ENCODE results near the gene HMHB1.

- TF ChIP-seq, protein P1, sequence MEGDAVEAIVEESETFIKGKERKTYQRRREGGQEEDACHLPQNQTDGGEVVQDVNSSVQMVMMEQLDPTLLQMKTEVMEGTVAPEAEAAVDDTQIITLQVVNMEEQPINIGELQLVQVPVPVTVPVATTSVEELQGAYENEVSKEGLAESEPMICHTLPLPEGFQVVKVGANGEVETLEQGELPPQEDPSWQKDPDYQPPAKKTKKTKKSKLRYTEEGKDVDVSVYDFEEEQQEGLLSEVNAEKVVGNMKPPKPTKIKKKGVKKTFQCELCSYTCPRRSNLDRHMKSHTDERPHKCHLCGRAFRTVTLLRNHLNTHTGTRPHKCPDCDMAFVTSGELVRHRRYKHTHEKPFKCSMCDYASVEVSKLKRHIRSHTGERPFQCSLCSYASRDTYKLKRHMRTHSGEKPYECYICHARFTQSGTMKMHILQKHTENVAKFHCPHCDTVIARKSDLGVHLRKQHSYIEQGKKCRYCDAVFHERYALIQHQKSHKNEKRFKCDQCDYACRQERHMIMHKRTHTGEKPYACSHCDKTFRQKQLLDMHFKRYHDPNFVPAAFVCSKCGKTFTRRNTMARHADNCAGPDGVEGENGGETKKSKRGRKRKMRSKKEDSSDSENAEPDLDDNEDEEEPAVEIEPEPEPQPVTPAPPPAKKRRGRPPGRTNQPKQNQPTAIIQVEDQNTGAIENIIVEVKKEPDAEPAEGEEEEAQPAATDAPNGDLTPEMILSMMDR (IDR thresholded peaks at IDR 0.05; ENCODE audit: poor library complexity, severe bottlenecking) = no peak
- TF ChIP-seq EP300 (conservative IDR thresholded peaks at IDR 0.05; ENCODE audit: poor library complexity, severe bottlenecking) (no peak), EZH2 (IDR thresholded peaks at IDR 0.05; ENCODE audit: borderline replicate concordance, insufficient read depth, low read length, poor library complexity, severe bottlenecking) (no peak)
These were observed 24.3 kb downstream of the HMHB1 start for GRCh38 chr5:143836161-143836725.
